GM19240 (cell line): Measurements from ENCODE around the gene PRTG.
"Not testable (repeated sequence)": the region's sequence is repeated elsewhere in the genome, so short reads cannot be mapped to it uniquely, and the experiment has no call there.

Experiments
- DNase-seq: peaks from one replicate; pipeline ENCODE4 v3.0.0; 2011; ENCODE audit warnings: low spot score; ENCODE audit not compliant: insufficient read length

Gene PRTG

DNA sequence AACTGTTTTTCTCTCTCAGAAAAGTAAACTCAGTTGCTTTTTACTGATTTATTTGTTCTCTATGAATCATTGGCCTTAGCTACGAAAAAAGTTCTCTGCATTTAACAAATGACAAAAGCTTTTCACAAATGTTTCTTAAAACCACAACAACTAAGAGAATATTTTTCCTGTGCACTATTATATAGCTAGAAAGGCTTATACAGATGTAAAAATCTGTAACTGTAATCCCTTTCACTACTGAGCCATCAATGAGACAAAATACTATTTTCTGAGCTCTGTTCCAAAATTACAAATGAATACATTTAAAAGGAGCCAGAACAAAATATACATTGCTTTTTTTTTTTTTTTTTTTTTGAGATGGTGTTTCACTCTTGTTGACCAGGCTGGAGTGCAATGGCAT is 109.2 kb downstream of the PRTG start:
- no peak for DNase-seq

DNA sequence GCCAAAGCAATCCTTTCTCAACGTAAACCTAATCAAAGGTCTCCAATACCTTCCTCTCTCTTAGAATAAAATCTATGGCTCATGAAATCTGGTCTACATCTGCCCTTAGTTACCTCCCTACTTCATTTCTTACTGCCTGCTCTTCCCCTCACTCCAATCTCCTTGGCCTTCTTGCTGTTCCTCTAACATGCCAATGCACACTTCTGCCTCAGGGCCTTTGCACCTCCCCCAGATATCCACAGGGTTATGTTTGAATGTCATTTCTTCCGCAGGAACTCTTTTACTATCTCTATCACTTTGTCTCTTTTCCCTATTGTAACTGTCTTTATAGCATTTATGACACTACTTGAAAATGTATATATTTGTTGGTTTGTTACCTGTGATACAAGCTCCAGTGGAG is 110.5 kb downstream of the PRTG start:
- no peak for DNase-seq

DNA sequence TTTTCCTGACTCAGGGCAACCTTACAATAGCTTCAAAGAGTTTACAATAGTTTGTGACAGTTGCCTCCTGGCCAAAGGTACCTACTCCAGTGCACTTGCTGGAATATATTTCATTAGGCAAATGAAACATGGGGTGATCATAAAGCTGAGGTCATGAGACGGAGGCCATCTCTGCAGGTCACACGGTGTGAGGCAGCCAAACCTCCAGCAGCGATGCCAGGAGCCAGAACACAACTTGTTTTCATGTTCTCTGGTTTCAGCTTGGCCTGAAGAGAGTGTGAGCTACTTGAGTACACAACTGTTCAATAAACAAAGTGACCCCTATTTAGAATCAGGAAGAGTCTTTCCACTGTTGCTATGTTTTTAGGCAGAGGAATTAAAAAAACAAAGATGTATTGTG is 112.1 kb downstream of the PRTG start:
- no peak for DNase-seq

GRCh38 chr15:55628369-55628730 is 114.6 kb downstream of the PRTG start:
- DNase-seq, result no peak

DNA sequence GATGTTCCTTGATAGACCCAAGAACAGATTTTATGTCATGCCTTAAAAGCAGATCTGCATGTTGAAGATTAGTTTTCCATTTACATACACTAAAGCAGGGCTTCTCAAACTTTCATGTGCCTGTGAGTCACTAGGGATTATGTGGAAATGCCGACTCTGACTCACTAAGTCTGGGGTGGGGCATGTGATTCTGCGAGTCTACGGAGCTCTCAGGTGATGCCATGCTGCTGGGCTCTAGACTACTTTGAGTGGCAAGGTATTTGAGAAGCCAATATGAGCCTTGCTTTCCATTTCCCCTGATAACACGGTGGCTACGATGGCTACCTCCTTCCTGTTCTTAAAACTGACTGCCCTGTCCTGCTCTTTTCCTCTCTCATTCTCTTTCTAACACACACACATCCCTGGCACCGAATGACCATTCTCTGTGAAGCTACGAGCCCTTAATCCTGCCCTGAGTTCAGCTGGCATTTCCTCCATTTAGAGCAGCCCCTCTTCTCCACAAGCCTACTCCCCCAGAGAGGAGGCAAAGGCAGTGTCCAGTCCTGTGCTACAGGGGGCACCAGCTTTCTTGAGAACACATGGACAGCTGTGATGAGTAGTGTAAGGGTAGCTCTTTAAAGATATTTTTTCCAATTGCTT is 115.1 kb downstream of the PRTG start:
- DNase-seq, result no peak

- DNase-seq, result no peak
Measured at GRCh38 chr15:55619783-55620182, 123.2 kb downstream of the PRTG start.

DNA sequence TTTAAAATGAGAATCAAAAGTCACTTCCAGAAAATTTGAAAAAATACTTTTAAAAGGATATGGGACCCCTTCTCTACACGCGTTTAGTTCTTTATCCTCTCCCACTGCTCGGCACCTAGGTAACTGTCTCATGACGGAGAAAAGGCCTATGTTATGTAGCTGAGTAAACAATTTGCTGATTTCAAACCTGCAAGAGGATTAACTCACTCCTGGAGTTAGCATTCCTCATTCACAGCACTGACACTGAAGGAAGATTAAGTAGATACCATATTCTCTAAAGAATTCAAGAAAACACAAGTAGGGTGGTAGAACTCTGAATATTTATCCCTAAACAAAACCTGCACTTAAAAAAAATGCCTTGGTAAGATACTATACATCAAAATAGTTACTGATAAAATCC is 124.6 kb downstream of the PRTG start:
- DNase-seq, result no peak

GRCh38 chr15:55615445-55615844 is 127.5 kb downstream of the PRTG start:
- DNase-seq, result no peak

- no peak for DNase-seq
Measured at GRCh38 chr15:55613727-55614126, 129.2 kb downstream of the PRTG start.

GRCh38 chr15:55606214-55606613 is 136.7 kb downstream of the PRTG start:
- DNase-seq, result no peak

DNA sequence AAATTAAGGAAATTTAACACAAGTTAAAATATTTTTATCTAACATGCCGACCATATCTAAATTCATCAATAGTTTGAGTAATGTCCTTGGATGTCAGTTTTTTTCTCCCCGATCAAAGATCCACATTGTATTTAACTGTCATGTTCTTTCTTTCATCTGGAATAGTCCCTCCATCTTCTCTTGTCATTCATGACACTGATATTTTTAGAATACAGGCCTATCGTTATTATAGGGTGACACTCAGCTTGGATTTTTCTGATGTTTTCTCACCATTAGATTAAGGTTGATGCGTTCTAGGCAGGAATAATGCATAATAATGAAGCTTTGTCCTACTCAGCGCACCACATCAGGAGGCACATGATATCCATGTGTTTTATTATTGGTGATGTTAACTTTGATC is 141.6 kb downstream of the PRTG start:
- DNase-seq, result no peak

- DNase-seq, result no peak
Measured at GRCh38 chr15:55599439-55599838, 143.5 kb downstream of the PRTG start.

DNA sequence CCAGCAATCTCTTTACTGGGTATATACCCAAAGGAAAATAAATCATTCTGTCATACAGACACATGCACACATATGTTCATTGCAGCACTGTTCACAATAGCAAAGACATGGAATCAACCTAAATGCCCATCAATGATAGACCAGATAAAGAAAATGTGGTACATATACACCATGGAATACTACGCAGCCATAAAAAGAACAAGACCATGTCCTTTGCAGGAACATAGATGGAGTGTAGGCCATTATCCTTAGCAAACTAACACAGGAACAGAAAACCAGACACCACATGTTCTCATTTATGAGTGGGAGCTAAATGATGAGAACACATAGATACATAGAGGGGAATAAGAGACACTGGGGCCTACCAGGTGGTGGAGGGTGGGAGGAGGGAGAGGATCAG is 149.9 kb downstream of the PRTG start:
- not testable (repeated sequence) for DNase-seq

GRCh38 chr15:55590788-55591187 is 152.2 kb downstream of the PRTG start:
- no peak for DNase-seq

DNA sequence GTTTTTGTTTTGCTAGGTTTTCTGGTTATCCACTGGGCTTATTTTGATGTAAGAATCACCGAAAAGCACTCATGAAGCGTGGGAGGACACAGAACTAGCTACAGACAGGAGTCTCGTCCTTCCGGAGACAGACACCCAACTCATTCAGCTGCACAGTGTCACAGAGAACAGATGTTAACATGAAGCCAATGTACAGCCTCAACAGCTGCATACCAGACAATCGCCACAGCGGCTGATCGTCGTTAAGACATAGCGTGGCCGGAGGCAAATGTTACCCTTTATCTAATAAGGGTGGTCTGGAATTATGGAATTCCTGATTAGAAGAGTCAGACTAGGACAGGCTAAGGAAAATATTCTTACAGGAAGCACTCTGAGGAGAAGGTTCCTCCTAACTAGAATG is 153.7 kb downstream of the PRTG start:
- DNase-seq, result no peak

GRCh38 chr15:55588815-55589115 is 154.2 kb downstream of the PRTG start:
- no peak for DNase-seq

- peak; percentile 29 for DNase-seq
Measured at GRCh38 chr15:55588070-55588814, 154.7 kb downstream of the PRTG start, which contains the start of gene PYGO1. TSS of gene PYGO1 (minus strand) at chr15:55588345. CDS start at chr15:55587883, 462 bp downstream.

DNA sequence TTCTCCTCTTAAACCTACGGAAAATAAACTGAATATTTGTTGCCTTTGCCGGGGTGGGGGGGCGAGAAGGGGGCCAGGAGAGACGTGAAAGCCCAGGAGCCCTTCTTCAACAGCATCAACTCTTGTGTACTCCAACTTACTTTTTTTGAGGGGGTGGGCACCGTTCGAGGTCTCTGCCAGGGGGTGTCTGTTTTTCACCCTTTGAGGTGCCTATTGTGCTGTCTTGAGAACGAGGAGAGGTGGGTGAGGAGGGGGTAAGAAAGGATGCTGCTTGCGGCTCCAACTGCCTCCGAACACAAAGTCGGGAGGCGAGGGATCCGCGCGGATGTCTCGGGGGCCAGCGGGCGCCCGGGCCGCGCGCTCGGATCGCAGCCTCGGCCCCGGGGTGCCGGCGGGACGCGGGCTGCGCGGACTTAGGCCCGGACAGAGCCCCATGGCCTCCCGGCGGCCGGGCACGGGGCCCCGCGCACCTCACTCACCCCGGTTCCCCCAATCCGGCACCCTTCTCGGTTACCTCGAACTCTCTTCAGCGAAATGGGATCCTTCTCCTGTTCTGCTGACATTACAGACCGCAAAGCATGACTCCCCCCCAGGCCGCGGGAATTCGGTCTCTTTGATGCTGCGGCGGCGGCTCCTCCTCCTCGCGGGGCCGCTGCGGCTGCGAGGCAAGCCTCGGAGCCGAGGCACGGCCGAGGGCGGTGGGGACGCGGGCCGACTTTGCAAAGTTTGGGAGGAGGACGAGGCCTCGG is 155.5 kb downstream of the PRTG start:
- DNase-seq, result no peak

DNA sequence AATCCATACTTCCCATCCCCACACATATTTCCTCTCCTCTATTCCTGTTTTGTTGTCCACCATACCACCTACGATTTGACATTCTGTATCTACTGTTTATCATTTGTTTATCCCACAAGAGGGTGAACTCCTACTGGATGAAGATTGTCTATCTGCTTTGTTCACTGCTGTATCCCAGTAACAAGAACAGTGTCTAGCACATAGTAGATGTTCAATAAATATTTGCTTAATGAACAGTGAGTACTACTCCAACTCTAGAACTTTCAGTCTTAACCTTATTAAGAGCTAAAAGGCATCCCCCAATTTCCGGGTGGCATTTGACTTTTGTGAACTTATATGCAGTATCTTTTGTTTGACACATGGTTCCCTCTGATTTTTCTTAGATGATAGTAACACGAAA is 156.1 kb downstream of the PRTG start:
- DNase-seq, result no peak

DNA sequence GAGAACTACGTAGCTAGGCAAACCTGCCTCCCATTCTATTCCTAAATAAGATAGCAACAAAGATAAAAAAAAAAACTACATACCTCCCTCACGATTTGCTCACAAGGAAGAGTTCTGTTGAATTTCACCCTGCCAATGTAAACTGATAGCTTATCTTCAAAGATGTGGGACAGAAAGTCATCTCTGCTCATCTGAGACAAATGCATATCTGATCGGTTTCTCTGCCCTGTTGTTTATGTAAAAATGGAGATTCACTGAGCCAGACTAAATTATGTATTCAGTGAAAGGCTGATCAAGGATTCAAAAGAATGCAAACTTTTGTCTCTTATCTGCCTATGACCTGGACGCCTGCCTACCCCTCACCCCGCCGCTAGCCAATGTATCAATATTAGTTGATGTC is 166.0 kb downstream of the PRTG start:
- DNase-seq, result no peak

- DNase-seq, result no peak
Measured at GRCh38 chr15:55574096-55574495, 168.9 kb downstream of the PRTG start.

GRCh38 chr15:55573224-55573623 is 169.7 kb downstream of the PRTG start:
- DNase-seq, result no peak
